ENCODE data around the gene PTPRD.

PTPRD gene

DNA sequence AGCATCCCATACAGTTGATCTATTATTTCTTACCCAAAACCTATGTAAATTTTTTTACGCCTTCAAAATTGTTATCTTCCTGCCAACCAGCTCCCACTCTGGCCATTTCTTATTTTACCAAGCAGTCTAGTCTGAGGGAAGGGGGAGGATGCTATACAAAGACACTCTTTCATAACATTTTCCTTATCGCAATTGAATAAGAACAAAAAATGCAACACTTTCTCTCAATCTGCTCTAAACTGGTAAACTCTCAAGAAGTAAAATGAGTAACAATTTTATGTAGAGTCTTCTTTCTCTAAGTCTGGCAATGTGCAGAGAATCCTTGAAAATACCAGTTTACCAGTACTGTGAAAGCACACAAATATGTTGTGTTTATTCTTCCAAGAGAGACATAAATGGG, 1216.3 kb downstream of the PTPRD start:
- DNase-seq (ENCODE audit: low read depth) = no peak
- TF ChIP-seq, protein P1, sequence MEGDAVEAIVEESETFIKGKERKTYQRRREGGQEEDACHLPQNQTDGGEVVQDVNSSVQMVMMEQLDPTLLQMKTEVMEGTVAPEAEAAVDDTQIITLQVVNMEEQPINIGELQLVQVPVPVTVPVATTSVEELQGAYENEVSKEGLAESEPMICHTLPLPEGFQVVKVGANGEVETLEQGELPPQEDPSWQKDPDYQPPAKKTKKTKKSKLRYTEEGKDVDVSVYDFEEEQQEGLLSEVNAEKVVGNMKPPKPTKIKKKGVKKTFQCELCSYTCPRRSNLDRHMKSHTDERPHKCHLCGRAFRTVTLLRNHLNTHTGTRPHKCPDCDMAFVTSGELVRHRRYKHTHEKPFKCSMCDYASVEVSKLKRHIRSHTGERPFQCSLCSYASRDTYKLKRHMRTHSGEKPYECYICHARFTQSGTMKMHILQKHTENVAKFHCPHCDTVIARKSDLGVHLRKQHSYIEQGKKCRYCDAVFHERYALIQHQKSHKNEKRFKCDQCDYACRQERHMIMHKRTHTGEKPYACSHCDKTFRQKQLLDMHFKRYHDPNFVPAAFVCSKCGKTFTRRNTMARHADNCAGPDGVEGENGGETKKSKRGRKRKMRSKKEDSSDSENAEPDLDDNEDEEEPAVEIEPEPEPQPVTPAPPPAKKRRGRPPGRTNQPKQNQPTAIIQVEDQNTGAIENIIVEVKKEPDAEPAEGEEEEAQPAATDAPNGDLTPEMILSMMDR (conservative IDR thresholded peaks at IDR 0.05; ENCODE audit: low read depth, low read length) = no peak
- H3K4me3 ChIP-seq (ENCODE audit: low read depth, low read length) = no peak overlapping the region

DNA sequence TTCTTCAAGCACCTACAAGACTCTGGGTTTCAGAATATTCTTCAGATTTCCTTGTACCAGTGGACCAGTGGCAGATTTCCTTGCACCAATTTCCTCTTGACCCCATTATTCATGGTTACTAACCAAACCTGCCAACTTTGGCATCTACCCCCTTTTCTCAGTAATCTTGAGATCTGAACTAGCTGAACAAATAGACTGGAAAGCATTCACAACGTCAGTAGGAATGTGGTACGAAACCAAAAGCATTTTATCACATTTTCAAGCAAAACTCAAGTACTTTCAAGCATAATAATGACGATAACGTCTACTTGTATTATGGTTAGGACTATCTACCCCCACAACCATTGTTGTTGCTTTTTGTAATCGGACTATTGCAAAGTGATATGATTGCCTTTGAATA, 1217.3 kb downstream of the PTPRD start:
- TF ChIP-seq, protein P1 (conservative IDR thresholded peaks at IDR 0.05; ENCODE audit: low read depth, low read length) = no peak
- DNase-seq (ENCODE audit: low read depth) = no peak
- H3K4me3 ChIP-seq (ENCODE audit: low read depth, low read length) = no peak overlapping the region

DNA sequence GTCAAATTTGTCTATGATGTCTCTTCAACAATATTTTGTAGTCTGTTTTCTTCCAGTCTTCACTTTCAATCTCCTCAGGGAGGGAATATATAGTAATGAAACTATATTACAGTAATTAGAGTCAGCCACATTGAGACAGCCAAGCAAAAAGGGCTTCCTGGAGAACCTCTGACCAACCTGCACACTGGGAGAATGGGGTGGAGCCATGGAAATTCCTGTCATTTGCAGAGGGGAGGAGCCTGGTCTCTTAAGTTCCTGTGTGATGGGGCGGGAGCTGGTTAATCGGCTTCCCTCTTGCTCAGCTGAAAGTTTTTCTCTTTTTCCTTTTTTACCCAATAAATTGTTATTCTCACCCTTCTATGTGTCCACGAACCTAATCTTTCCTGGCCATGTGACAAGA, 1220.0 kb downstream of the PTPRD start:
- no peak overlapping the region for H3K4me3 ChIP-seq (ENCODE audit: low read depth, low read length)
- DNase-seq (ENCODE audit: low read depth) = no peak
- TF ChIP-seq, protein P1 (conservative IDR thresholded peaks at IDR 0.05; ENCODE audit: low read depth, low read length) = no peak

DNA sequence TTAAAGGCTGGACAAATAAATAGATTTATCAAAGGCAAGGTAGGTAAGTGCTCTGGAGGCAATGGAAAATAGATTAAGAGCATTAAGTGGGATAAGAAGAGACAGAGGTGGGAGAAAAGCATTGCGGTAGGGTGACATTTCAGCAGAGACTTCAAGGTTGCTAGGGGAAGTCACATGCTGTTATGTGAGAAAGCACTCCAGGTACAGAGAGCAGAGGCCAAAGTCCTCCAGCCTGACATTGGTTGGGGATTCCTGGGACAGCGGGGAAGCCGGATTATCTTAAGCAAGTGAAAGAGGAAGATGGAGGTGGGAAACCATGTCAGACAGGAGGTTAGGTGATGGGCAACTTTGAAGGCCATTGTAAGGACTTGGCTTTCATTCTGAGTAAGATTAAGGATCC, 1222.9 kb downstream of the PTPRD start:
- H3K4me3 ChIP-seq (ENCODE audit: low read depth, low read length) = no peak overlapping the region
- DNase-seq (ENCODE audit: low read depth) = no peak
- TF ChIP-seq, protein P1 (conservative IDR thresholded peaks at IDR 0.05; ENCODE audit: low read depth, low read length) = no peak

DNA sequence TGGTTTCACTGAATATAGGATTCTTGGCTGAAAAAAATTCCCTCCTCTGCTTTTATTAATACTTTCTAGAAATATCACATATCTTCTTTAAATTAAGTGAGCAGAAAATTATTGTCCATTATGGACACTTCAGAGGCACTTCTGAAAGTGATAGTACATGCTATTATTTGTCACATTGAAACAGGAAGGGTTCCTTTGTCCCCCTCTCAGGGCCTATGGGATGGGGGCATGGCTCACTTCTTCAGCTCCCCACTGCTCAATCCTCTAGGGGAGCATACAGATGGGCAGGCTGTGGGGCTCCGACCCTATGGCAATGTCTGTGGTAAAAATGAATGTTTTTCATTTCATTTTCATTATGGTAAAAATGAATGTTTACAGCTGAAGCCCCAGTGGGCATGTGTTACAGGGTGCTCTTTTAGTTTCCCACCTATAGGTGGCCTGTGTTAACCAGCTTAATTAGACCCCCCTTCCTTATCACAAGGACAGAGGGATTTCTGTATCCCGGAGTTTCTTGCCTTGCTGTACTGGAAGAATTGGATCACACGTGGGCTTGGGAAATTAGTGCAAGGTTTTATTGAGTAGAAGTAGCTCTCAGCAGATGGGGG, 1225.2 kb downstream of the PTPRD start:
- TF ChIP-seq, protein P1 (conservative IDR thresholded peaks at IDR 0.05; ENCODE audit: low read depth, low read length) = no peak

DNA sequence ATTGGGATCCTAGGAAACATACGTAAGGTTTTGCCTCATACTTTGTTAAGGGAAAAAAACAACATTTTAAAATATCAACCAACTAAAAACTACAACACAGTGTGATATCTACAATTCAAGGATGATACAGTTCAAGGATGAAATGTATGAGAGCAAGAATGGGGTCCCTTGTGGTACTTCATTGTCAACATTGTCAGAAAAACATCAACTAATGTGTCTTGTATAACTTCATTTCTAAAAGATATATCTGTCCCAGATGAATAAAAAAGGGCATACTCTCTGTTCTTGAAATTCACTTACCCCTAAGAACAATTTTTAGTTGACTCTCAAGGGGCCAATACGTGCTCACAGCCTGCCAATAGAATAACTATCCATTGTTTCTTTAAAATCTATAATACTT, 1250.5 kb downstream of the PTPRD start:
- no peak overlapping the region for H3K4me3 ChIP-seq (ENCODE audit: low read depth, low read length)
- TF ChIP-seq, protein P1 (conservative IDR thresholded peaks at IDR 0.05; ENCODE audit: low read depth, low read length) = no peak
- DNase-seq (ENCODE audit: low read depth) = no peak

More for the DNA sequence above, 1225.2 kb downstream of the PTPRD start:
- H3K4me3 ChIP-seq (ENCODE audit: low read depth, low read length) = no peak overlapping the region
- DNase-seq (ENCODE audit: low read depth) = no peak

DNA sequence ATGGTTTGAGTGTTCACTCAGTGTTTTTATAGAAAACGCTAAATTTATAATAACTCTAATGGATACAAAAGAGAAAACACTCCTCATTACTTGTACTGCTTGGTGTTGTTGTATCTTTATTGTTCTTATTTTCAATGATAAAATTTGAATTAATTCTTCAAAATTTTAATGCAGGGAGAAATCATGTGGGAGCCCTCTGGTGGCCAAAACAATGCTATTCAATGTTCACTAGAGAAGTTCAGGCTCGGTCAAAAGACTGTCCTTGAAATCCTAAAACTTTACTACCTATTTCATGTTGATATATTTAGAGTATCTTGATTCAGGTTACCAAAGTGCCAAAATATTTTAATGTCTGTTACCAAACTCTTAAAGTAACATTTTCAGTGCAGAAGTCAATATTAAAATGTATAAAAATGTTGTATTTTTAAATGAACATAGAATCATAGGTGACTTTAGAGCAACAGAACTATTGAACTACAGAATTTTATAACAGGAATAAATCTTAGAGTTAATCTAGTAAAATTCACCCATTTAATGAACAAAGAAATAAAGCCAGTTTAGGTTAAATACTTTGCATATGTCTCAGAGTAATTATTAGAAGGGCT, 1259.8 kb downstream of the PTPRD start:
- no peak overlapping the region for H3K4me3 ChIP-seq (ENCODE audit: low read depth, low read length)
- DNase-seq (ENCODE audit: low read depth) = peak; percentile 11
- TF ChIP-seq, protein P1 (conservative IDR thresholded peaks at IDR 0.05; ENCODE audit: low read depth, low read length) = peak; percentile 59

Measured in choroid plexus epithelial cell (primary cell).